ENCODE measurements around the gene SPSB4. TPM values are rescaled to one million over a fixed set of nuclear protein-coding genes. Genes with fewer than 3 reads are reported as not detected.

SPSB4 gene
- total and polyA plus RNA-seq, 2 donors (not counting 1 experiment from before 2014, with no cell fraction given): not detected

DNA sequence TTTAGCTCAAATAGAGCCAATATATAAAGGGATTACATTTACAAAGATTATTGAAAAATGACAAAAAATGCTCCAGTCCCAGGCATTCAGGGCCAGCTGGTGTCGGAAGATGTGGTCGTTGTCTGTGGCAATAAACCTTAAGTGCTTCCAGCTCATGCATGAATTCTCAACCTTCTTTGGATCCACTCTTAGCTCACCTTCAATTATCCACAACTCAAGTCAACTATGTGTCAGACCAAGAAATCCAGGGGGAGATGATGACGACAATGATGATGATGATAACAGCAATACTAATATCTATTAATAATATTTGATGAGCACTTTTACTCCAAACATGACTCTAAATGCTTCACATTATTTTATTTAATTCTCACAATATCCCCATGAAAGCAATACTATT, 126.9 kb downstream of the SPSB4 start:
- no peak overlapping the region for H3K27ac ChIP-seq (ENCODE audit: insufficient read depth, low read length)
- no peaks in the 10 kb centered on the region for H3K9me3 ChIP-seq (ENCODE audit: control insufficient read depth, insufficient read depth, low read depth, low read length)
- no peaks in the 10 kb centered on the region for H3K36me3 ChIP-seq (ENCODE audit: control insufficient read depth, insufficient read depth, low read length)
- no peaks in the 10 kb centered on the region for H3K27me3 ChIP-seq (ENCODE audit: control insufficient read depth, insufficient read depth, low read length)
- DNase-seq (ENCODE audit: low read depth in 2 of 2): no peak
- no peak overlapping the region for H3K4me3 ChIP-seq (replicated peaks in 1 of 4; ENCODE audit: control extremely low read depth in 1 of 4, insufficient read depth in 1 of 4, low read depth in 3 of 4, low read length in 4 of 4)
- no peak overlapping the region for H3K4me2 ChIP-seq (ENCODE audit: extremely low read depth, insufficient read depth, low read length)
- H3K9ac ChIP-seq (ENCODE audit: insufficient read depth, low read length): no peak overlapping the region
- no peaks in the 10 kb centered on the region for H3K4me1 ChIP-seq (ENCODE audit: control insufficient read depth, extremely low read depth, insufficient read depth, low read length)
- no peak overlapping the region for H2AFZ ChIP-seq (ENCODE audit: low read length)
- H4K20me1 ChIP-seq (ENCODE audit: control insufficient read depth, extremely low read depth, insufficient read depth, low read length): no peaks in the 10 kb centered on the region
- TF ChIP-seq CTCF (conservative IDR thresholded peaks at IDR 0.05 in 1 of 2, IDR thresholded peaks at IDR 0.05 in 1 of 2; ENCODE audit: low read depth in 1 of 2, low read length in 2 of 2) (no peak), EZH2 (IDR thresholded peaks at IDR 0.05; ENCODE audit: low read length, missing control alignments) (no peak)
- H3K79me2 ChIP-seq (ENCODE audit: control insufficient read depth, insufficient read depth, low read length): no peaks in the 10 kb centered on the region

- Histone ChIP-seq H3K27ac (ENCODE audit: insufficient read depth, low read length) (no peak overlapping the region), H3K79me2 (ENCODE audit: control insufficient read depth, insufficient read depth, low read length) (no peaks in the 10 kb centered on the region), H3K4me2 (ENCODE audit: extremely low read depth, insufficient read depth, low read length) (no peak overlapping the region), H4K20me1 (ENCODE audit: control insufficient read depth, extremely low read depth, insufficient read depth, low read length) (no peaks in the 10 kb centered on the region), H3K4me3 (replicated peaks in 1 of 4; ENCODE audit: control extremely low read depth in 1 of 4, insufficient read depth in 1 of 4, low read depth in 3 of 4, low read length in 4 of 4) (no peak overlapping the region), H3K9me3 (ENCODE audit: control insufficient read depth, insufficient read depth, low read depth, low read length) (no peaks in the 10 kb centered on the region), H3K9ac (ENCODE audit: insufficient read depth, low read length) (no peak overlapping the region), H3K36me3 (ENCODE audit: control insufficient read depth, insufficient read depth, low read length) (no peaks in the 10 kb centered on the region), H3K27me3 (ENCODE audit: control insufficient read depth, insufficient read depth, low read length) (no peaks in the 10 kb centered on the region), H3K4me1 (ENCODE audit: control insufficient read depth, extremely low read depth, insufficient read depth, low read length) (no peaks in the 10 kb centered on the region), H2AFZ (ENCODE audit: low read length) (no peak overlapping the region)
- TF ChIP-seq EZH2 (IDR thresholded peaks at IDR 0.05; ENCODE audit: low read length, missing control alignments) (no peak), CTCF (conservative IDR thresholded peaks at IDR 0.05 in 1 of 2, IDR thresholded peaks at IDR 0.05 in 1 of 2; ENCODE audit: low read depth in 1 of 2, low read length in 2 of 2) (no peak)
- no peak for DNase-seq (ENCODE audit: low read depth in 2 of 2)
Observed at GRCh38 chr3:141178551-141178950, 127.4 kb downstream of the SPSB4 start.

- no peak overlapping the region for H3K27ac ChIP-seq (ENCODE audit: insufficient read depth, low read length)
- no peak overlapping the region for H3K4me3 ChIP-seq (replicated peaks in 1 of 4; ENCODE audit: control extremely low read depth in 1 of 4, insufficient read depth in 1 of 4, low read depth in 3 of 4, low read length in 4 of 4)
- H2AFZ ChIP-seq (ENCODE audit: low read length): no peak overlapping the region
- no peak for DNase-seq (ENCODE audit: low read depth in 2 of 2)
- H3K4me2 ChIP-seq (ENCODE audit: extremely low read depth, insufficient read depth, low read length): no peak overlapping the region
- H3K36me3 ChIP-seq (ENCODE audit: control insufficient read depth, insufficient read depth, low read length): no peaks in the 10 kb centered on the region
- no peaks in the 10 kb centered on the region for H3K9me3 ChIP-seq (ENCODE audit: control insufficient read depth, insufficient read depth, low read depth, low read length)
- no peak for TF ChIP-seq EZH2 (IDR thresholded peaks at IDR 0.05; ENCODE audit: low read length, missing control alignments)
- no peak for TF ChIP-seq CTCF (conservative IDR thresholded peaks at IDR 0.05 in 1 of 2, IDR thresholded peaks at IDR 0.05 in 1 of 2; ENCODE audit: low read depth in 1 of 2, low read length in 2 of 2)
- H3K4me1 ChIP-seq (ENCODE audit: control insufficient read depth, extremely low read depth, insufficient read depth, low read length): no peaks in the 10 kb centered on the region
- H4K20me1 ChIP-seq (ENCODE audit: control insufficient read depth, extremely low read depth, insufficient read depth, low read length): no peaks in the 10 kb centered on the region
- H3K79me2 ChIP-seq (ENCODE audit: control insufficient read depth, insufficient read depth, low read length): no peaks in the 10 kb centered on the region
- no peak overlapping the region for H3K9ac ChIP-seq (ENCODE audit: insufficient read depth, low read length)
- no peaks in the 10 kb centered on the region for H3K27me3 ChIP-seq (ENCODE audit: control insufficient read depth, insufficient read depth, low read length)
Observed at GRCh38 chr3:141179983-141180382, 128.8 kb downstream of the SPSB4 start.
